Measurements from ENCODE around the gene RABGAP1L. TPM values are rescaled to one million over a fixed set of nuclear protein-coding genes. Genes with fewer than 3 reads are reported as not detected.
"Not testable (repeated sequence)": the region's sequence is repeated elsewhere in the genome, so short reads cannot be mapped to it uniquely, and the experiment has no call there.

The RABGAP1L gene
- total RNA-seq, 1 donor from 2014 or later, result 44.1 TPM

- Mint-ChIP-seq H3K4me3 (ENCODE audit: unreplicated experiment) (no peak overlapping the region), H3K27ac (ENCODE audit: unreplicated experiment) (no peak overlapping the region), H3K27me3 (ENCODE audit: unreplicated experiment) (no peaks in the 10 kb centered on the region), H3K9me3 (ENCODE audit: unreplicated experiment) (peaks cover 2% of the 10 kb centered on the region), H3K36me3 (ENCODE audit: unreplicated experiment) (no peaks in the 10 kb centered on the region), H3K4me1 (ENCODE audit: low read depth, unreplicated experiment) (peaks cover 2% of the 10 kb centered on the region)
- TF ChIP-seq, protein P1, sequence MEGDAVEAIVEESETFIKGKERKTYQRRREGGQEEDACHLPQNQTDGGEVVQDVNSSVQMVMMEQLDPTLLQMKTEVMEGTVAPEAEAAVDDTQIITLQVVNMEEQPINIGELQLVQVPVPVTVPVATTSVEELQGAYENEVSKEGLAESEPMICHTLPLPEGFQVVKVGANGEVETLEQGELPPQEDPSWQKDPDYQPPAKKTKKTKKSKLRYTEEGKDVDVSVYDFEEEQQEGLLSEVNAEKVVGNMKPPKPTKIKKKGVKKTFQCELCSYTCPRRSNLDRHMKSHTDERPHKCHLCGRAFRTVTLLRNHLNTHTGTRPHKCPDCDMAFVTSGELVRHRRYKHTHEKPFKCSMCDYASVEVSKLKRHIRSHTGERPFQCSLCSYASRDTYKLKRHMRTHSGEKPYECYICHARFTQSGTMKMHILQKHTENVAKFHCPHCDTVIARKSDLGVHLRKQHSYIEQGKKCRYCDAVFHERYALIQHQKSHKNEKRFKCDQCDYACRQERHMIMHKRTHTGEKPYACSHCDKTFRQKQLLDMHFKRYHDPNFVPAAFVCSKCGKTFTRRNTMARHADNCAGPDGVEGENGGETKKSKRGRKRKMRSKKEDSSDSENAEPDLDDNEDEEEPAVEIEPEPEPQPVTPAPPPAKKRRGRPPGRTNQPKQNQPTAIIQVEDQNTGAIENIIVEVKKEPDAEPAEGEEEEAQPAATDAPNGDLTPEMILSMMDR (IDR thresholded peaks at IDR 0.05; ENCODE audit: partially characterized antibody, unreplicated experiment), result no peak
- DNase-seq, result no peak
These were observed 881.1 kb downstream of the RABGAP1L start for GRCh38 chr1:175040324-175040879.

- DNase-seq, result no peak
- Mint-ChIP-seq H3K4me1 (ENCODE audit: low read depth, unreplicated experiment) (no peaks in the 10 kb centered on the region), H3K27me3 (ENCODE audit: unreplicated experiment) (no peaks in the 10 kb centered on the region), H3K27ac (ENCODE audit: unreplicated experiment) (no peak overlapping the region), H3K4me3 (ENCODE audit: unreplicated experiment) (no peak overlapping the region), H3K36me3 (ENCODE audit: unreplicated experiment) (no peaks in the 10 kb centered on the region), H3K9me3 (ENCODE audit: unreplicated experiment) (no peaks in the 10 kb centered on the region)
- TF ChIP-seq, protein P1 (IDR thresholded peaks at IDR 0.05; ENCODE audit: partially characterized antibody, unreplicated experiment), result no peak
These were observed 883.3 kb downstream of the RABGAP1L start for GRCh38 chr1:175042650-175043049.

GRCh38 chr1:175043824-175044223 lies 884.5 kb downstream of the RABGAP1L start:
- TF ChIP-seq, protein P1 (IDR thresholded peaks at IDR 0.05; ENCODE audit: partially characterized antibody, unreplicated experiment), result no peak
- Mint-ChIP-seq H3K4me3 (ENCODE audit: unreplicated experiment) (no peak overlapping the region), H3K4me1 (ENCODE audit: low read depth, unreplicated experiment) (no peaks in the 10 kb centered on the region), H3K27me3 (ENCODE audit: unreplicated experiment) (no peaks in the 10 kb centered on the region), H3K9me3 (ENCODE audit: unreplicated experiment) (no peaks in the 10 kb centered on the region), H3K27ac (ENCODE audit: unreplicated experiment) (no peak overlapping the region), H3K36me3 (ENCODE audit: unreplicated experiment) (no peaks in the 10 kb centered on the region)
- DNase-seq, result no peak

DNA sequence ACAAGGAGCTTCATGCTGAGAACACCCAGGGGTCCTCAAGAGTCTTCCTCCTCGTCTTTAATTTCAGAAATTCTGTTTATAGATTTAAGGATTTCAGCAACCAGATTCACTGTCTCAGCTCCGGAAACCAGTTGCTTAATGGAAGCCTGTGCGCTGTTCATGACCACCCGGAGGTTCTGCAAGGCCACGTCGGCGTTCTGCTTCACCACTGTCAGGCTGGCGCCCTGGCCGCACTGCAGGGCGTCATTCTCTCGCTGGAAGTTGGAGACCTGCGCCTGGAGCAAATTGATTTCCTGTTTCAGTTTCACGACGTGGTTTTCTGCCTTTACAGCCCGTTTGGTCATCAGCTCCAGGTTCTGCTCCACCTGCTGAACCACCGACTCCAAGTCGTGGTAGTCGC lies 885.3 kb downstream of the RABGAP1L start:
- not testable (repeated sequence) for H3K4me3 Mint-ChIP-seq (ENCODE audit: unreplicated experiment); H3K36me3 Mint-ChIP-seq (ENCODE audit: unreplicated experiment); H3K9me3 Mint-ChIP-seq (ENCODE audit: unreplicated experiment); H3K27ac Mint-ChIP-seq (ENCODE audit: unreplicated experiment); DNase-seq; H3K4me1 Mint-ChIP-seq (ENCODE audit: low read depth, unreplicated experiment); H3K27me3 Mint-ChIP-seq (ENCODE audit: unreplicated experiment)

Other genes starting within 250 kb of the RABGAP1L start
- not detected for gene SERPINC1, start 242.2 kb upstream of the RABGAP1L start, total RNA-seq (ENCODE audit: unreplicated experiment)
- gene RC3H1, start 137.2 kb upstream of the RABGAP1L start, total RNA-seq (ENCODE audit: unreplicated experiment), result 48.0 TPM

All from glutamatergic neuron (in vitro differentiated cells).